Measurements from ENCODE around the gene WWOX. TPM values are rescaled to one million over a fixed set of nuclear protein-coding genes. Genes with fewer than 3 reads are reported as not detected.
"Not testable (repeated sequence)": the region's sequence is repeated elsewhere in the genome, so short reads cannot be mapped to it uniquely, and the experiment has no call there.

The WWOX gene
- total RNA-seq, 1 donor from 2014 or later: 17.8 TPM

DNA sequence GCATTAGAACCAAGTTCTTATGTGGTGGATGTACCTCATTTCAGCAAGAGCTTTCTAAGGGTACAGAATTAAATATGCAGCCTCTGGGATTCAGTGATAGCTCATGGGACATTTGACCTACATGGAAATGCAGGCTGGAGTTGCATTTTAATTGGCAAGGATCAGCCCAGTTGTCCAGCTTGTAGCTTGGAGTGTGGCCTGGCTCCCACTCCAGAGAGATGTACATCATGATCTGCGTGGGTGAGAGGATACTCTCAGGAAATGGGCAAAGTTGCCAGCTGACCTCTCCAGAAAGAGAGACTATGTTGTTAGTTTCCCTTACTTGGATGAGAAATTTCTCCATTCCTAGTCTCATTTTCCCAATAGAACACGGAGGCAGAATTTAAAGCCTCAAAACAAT is 945.7 kb downstream of the WWOX start:
- Mint-ChIP-seq H3K27me3 (ENCODE audit: insufficient read depth) (no peaks in the 10 kb centered on the region), H3K4me3 (no peak overlapping the region), H3K36me3 (ENCODE audit: low read depth) (no peaks in the 10 kb centered on the region), H3K4me1 (ENCODE audit: low read depth) (peaks cover 39% of the 10 kb centered on the region), H3K27ac (no peak overlapping the region), H3K9me3 (no peaks in the 10 kb centered on the region)
- no peak for DNase-seq (ENCODE audit: low spot score)
- intact Hi-C loops (cut with micrococcal nuclease): no loop called here

GRCh38 chr16:79047337-79047736 is 947.9 kb downstream of the WWOX start:
- H3K4me3 Mint-ChIP-seq: no peak overlapping the region
- H3K9me3 Mint-ChIP-seq: no peaks in the 10 kb centered on the region
- intact Hi-C loops (cut with micrococcal nuclease): loop anchor here (1.0 to 2.0 kb wide), 2 partner anchors 27 to 342 kb away; no protein-coding TSS in a partner anchor
- DNase-seq (ENCODE audit: low spot score): no peak
- no peaks in the 10 kb centered on the region for H3K27me3 Mint-ChIP-seq (ENCODE audit: insufficient read depth)
- no peak overlapping the region for H3K27ac Mint-ChIP-seq
- peaks cover 34% of the 10 kb centered on the region for H3K4me1 Mint-ChIP-seq (ENCODE audit: low read depth)
- H3K36me3 Mint-ChIP-seq (ENCODE audit: low read depth): no peaks in the 10 kb centered on the region

- Mint-ChIP-seq H3K27me3 (ENCODE audit: insufficient read depth) (peaks cover 3% of the 10 kb centered on the region), H3K4me1 (ENCODE audit: low read depth) (peaks cover 17% of the 10 kb centered on the region), H3K4me3 (no peak overlapping the region), H3K36me3 (ENCODE audit: low read depth) (no peaks in the 10 kb centered on the region), H3K27ac (no peak overlapping the region), H3K9me3 (no peaks in the 10 kb centered on the region)
- intact Hi-C loops (cut with micrococcal nuclease): no loop called here
- DNase-seq (ENCODE audit: low spot score): no peak
Observed at GRCh38 chr16:79049040-79049439, 949.6 kb downstream of the WWOX start.

DNA sequence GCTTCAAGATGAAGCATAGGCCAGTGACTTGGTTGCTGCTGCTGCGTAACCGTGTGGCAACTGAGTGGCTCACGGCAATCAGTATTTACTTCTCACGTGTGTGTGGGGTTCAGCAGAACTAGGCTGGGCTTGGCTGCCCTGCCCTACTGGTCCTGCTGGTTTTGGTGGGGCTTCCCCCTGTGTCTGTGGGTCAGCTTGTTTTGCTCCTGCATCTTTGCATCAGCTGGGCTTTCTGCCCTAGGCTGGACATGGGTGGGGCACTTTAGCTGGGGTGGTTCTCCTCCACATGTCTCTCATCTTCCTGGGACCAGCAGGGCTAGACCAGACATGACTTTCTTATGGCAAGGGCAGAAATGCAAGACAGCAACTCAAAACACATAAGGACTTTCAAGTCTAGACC is 950.6 kb downstream of the WWOX start:
- Mint-ChIP-seq H3K4me3 (no peak overlapping the region), H3K9me3 (no peaks in the 10 kb centered on the region), H3K36me3 (ENCODE audit: low read depth) (no peaks in the 10 kb centered on the region), H3K27me3 (ENCODE audit: insufficient read depth) (peaks cover 3% of the 10 kb centered on the region), H3K4me1 (ENCODE audit: low read depth) (peaks cover 13% of the 10 kb centered on the region), H3K27ac (no peak overlapping the region)
- intact Hi-C loops (cut with micrococcal nuclease): no loop called here
- no peak for DNase-seq (ENCODE audit: low spot score)

GRCh38 chr16:79051313-79051712 is 951.9 kb downstream of the WWOX start:
- Mint-ChIP-seq H3K9me3 (no peaks in the 10 kb centered on the region), H3K4me1 (ENCODE audit: low read depth) (peaks cover 9% of the 10 kb centered on the region), H3K27me3 (ENCODE audit: insufficient read depth) (peaks cover 5% of the 10 kb centered on the region), H3K4me3 (no peak overlapping the region), H3K36me3 (ENCODE audit: low read depth) (no peaks in the 10 kb centered on the region), H3K27ac (no peak overlapping the region)
- intact Hi-C loops (cut with micrococcal nuclease): no loop called here
- no peak for DNase-seq (ENCODE audit: low spot score)

GRCh38 chr16:79052198-79052597 is 952.7 kb downstream of the WWOX start:
- H3K4me1 Mint-ChIP-seq (ENCODE audit: low read depth); intact Hi-C loops (cut with micrococcal nuclease); DNase-seq (ENCODE audit: low spot score); H3K36me3 Mint-ChIP-seq (ENCODE audit: low read depth); H3K9me3 Mint-ChIP-seq; H3K27ac Mint-ChIP-seq; H3K27me3 Mint-ChIP-seq (ENCODE audit: insufficient read depth); H3K4me3 Mint-ChIP-seq: not testable (repeated sequence)

- no peak for DNase-seq (ENCODE audit: low spot score)
- peaks cover 5% of the 10 kb centered on the region for H3K27me3 Mint-ChIP-seq (ENCODE audit: insufficient read depth)
- H3K4me3 Mint-ChIP-seq: no peak overlapping the region
- H3K9me3 Mint-ChIP-seq: no peaks in the 10 kb centered on the region
- no peaks in the 10 kb centered on the region for H3K36me3 Mint-ChIP-seq (ENCODE audit: low read depth)
- intact Hi-C loops (cut with micrococcal nuclease): no loop called here
- no peaks in the 10 kb centered on the region for H3K4me1 Mint-ChIP-seq (ENCODE audit: low read depth)
- no peak overlapping the region for H3K27ac Mint-ChIP-seq
Observed at GRCh38 chr16:79053577-79053976, 954.1 kb downstream of the WWOX start.

DNA sequence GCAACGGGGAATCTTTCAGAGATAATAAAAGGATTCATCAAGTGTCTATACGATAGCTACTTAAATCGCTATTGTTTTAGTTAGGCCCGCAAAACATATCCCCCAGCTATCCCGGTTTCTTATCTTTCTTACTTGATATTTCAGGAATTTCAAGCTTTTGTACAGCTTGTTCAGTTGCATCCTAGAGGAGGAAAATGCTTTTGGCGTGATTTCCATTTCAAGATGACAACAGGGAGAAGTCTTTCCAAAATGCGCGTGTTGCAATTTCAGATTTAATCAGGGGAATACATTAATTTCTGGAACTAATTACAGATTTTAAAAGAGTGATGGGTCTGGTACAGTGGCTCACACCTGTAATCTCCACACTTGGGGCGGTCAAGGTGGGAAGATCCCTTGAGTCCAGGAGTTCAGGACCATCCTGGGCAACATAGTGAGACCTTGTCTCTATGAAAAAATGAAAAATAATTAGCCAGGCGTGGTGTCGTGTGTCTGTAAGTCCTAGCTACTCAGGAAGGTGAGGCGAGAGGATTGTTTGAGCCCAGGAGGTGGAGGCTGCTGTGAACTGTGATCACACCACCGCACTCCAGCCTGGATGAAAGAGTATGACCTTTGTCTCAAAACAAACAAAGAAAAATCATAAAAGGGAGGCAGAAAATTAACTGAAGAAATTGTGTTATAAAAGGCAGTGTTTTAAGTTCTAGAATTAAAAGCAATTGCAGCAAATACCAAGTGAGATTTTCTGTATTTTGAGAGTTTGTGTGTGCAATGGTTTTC is 954.9 kb downstream of the WWOX start:
- peaks cover 5% of the 10 kb centered on the region for H3K27me3 Mint-ChIP-seq (ENCODE audit: insufficient read depth)
- H3K36me3 Mint-ChIP-seq (ENCODE audit: low read depth): no peaks in the 10 kb centered on the region
- no peak for DNase-seq (ENCODE audit: low spot score)
- H3K4me1 Mint-ChIP-seq (ENCODE audit: low read depth): no peaks in the 10 kb centered on the region
- H3K9me3 Mint-ChIP-seq: no peaks in the 10 kb centered on the region
- H3K27ac Mint-ChIP-seq: no peak overlapping the region
- H3K4me3 Mint-ChIP-seq: no peak overlapping the region
- intact Hi-C loops (cut with micrococcal nuclease): no loop called here

GRCh38 chr16:79055251-79055970 is 956.0 kb downstream of the WWOX start:
- DNase-seq (ENCODE audit: low spot score): no peak
- peaks cover 5% of the 10 kb centered on the region for H3K27me3 Mint-ChIP-seq (ENCODE audit: insufficient read depth)
- no peaks in the 10 kb centered on the region for H3K36me3 Mint-ChIP-seq (ENCODE audit: low read depth)
- H3K27ac Mint-ChIP-seq: no peak overlapping the region
- intact Hi-C loops (cut with micrococcal nuclease): no loop called here
- H3K4me1 Mint-ChIP-seq (ENCODE audit: low read depth): no peaks in the 10 kb centered on the region
- H3K9me3 Mint-ChIP-seq: no peaks in the 10 kb centered on the region
- no peak overlapping the region for H3K4me3 Mint-ChIP-seq

DNA sequence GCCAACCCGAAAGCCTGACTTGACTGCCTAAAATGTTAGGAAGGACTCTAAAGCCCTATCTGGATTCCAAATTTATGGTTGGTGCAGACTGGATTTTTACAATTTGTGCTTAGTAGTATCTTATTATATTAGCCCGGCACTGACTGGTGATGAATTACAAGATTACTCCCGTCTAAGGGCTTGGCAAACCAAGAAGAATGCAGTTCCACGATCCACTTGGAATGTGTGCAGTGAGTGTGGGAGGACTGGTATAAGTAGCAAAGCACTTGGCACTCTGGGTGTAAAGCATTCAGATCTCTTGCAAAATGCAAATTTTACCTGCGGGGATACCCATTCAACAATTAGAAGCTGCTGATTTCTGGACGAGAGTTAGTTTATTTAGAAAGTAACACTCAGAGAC is 961.7 kb downstream of the WWOX start:
- Mint-ChIP-seq H3K9me3 (peaks cover 9% of the 10 kb centered on the region), H3K27ac (no peak overlapping the region), H3K36me3 (ENCODE audit: low read depth) (no peaks in the 10 kb centered on the region), H3K4me3 (no peak overlapping the region), H3K4me1 (ENCODE audit: low read depth) (peaks cover 10% of the 10 kb centered on the region), H3K27me3 (ENCODE audit: insufficient read depth) (peaks cover 9% of the 10 kb centered on the region)
- no peak for DNase-seq (ENCODE audit: low spot score)
- intact Hi-C loops (cut with micrococcal nuclease): no loop called here

GRCh38 chr16:79062336-79062735 is 962.9 kb downstream of the WWOX start:
- Mint-ChIP-seq H3K36me3 (ENCODE audit: low read depth) (no peaks in the 10 kb centered on the region), H3K4me3 (no peak overlapping the region), H3K27me3 (ENCODE audit: insufficient read depth) (peaks cover 9% of the 10 kb centered on the region), H3K9me3 (peaks cover 9% of the 10 kb centered on the region), H3K27ac (no peak overlapping the region), H3K4me1 (ENCODE audit: low read depth) (peaks cover 13% of the 10 kb centered on the region)
- DNase-seq (ENCODE audit: low spot score): no peak
- intact Hi-C loops (cut with micrococcal nuclease): no loop called here

DNA sequence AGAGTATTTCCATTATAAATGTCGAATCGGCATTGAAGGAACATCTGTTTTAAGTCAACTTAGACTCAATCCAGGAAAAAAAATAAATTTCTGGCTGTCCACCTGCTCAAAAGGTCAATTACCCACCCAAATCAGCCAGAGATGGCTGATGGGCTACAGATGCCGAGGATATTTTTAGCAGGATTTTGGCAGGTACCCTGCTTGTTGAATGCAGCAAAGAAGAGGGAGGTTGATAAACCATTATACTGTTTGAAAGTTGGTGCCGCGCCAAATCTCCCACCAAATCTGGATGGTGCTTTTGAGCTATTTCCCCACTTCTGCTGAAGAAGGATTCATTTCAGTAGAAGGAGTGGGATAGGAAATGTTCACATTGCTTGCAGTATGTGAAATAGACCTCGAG is 963.4 kb downstream of the WWOX start:
- H3K27ac Mint-ChIP-seq: no peak overlapping the region
- peaks cover 17% of the 10 kb centered on the region for H3K4me1 Mint-ChIP-seq (ENCODE audit: low read depth)
- no peak for DNase-seq (ENCODE audit: low spot score)
- no peaks in the 10 kb centered on the region for H3K36me3 Mint-ChIP-seq (ENCODE audit: low read depth)
- peaks cover 9% of the 10 kb centered on the region for H3K27me3 Mint-ChIP-seq (ENCODE audit: insufficient read depth)
- no peak overlapping the region for H3K4me3 Mint-ChIP-seq
- peaks cover 9% of the 10 kb centered on the region for H3K9me3 Mint-ChIP-seq
- intact Hi-C loops (cut with micrococcal nuclease): no loop called here

DNA sequence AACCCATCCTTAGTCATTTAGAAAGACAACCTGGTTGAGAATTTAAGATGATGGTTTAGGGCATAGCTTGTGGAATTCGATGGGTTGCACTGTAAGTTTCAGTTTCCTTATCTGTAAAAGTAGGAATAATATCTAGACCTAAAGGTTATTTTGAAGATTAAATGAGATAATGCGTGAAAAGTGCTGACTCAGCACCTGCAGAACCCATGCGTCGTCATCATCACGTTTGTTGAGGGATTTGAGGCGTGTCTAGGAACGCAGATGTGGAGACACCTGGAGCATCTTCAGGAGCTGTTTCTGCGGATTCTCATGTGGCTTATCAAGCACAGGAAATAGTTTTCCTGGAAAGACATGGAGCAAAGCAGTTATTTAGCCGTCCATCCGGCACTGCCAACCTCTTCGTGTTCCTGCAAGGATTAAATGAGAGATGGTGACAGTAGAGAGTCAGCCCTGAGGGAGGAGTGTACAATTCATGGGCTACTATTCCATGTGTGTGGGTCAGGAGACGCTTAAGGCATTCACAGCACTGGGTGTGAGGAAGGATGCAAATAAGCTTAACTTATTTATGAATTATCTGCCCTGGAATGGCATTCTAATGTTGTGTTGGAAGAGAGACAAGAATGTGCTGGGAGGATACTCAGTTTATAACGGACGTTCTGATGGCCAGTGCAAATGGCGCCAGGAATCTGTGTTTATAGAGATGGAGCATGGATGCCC is 965.0 kb downstream of the WWOX start:
- DNase-seq (ENCODE audit: low spot score): no peak
- Mint-ChIP-seq H3K36me3 (ENCODE audit: low read depth) (no peaks in the 10 kb centered on the region), H3K27me3 (ENCODE audit: insufficient read depth) (peaks cover 9% of the 10 kb centered on the region), H3K4me3 (no peak overlapping the region), H3K9me3 (peaks cover 9% of the 10 kb centered on the region), H3K27ac (no peak overlapping the region), H3K4me1 (ENCODE audit: low read depth) (peaks cover 25% of the 10 kb centered on the region)
- intact Hi-C loops (cut with micrococcal nuclease): no loop called here

Data from activated T-helper 1 cell treated with anti-CD3 and anti-CD28 coated beads, Interleukin-12 subunit alpha, Interleukin-12 subunit beta, Interleukin-2, Interleukin-4 antibody, amounts not matched to agents 30 ng/mL and 10 ng/mL and 1 ng/mL, durations not matched to agents 14 hours and 24 hours and 36 hours (primary cell).